ENCODE measurements around the gene BAIAP3.

DNA sequence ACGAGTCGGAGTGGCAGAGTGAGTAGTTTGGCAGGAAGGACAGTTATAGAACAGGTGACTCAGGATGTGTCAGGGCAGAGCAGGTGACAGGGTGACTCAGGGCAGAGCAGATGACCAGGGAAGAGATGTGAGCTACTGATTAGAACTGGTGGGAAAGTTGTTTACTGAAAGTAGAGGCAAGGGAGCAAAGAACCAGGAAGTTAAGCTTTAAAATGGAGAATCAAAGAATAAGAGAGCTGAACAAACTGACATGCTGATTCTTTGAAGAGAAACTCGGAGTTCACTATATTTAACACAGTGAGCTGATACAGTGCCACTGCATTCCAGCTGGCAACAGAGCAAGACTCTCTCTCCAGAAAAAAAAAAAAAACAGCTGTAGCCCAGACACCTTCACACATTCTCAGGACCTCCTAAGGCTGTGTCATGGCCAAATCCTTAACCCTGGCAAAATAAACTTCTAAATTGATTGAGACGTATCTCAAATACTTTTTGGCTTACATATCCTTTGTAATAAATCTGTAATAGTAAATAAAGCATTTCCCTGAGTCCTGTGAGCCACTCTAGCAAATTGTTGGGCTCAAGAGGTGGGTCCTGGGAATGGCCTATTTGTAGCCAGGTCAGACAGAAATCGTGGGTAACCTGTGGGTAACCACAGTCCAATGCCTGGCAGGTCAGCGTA lies 36.3 kb upstream of the BAIAP3 start:
- TF ChIP-seq CTCF (IDR thresholded peaks at IDR 0.05; ENCODE audit: low read depth, low read length, poor library complexity, severe bottlenecking) (no peak), EZH2phosphoT487 (IDR thresholded peaks at IDR 0.05; ENCODE audit: borderline replicate concordance, low read length) (no peak)

Data from DOHH2 (cell line).